GM21381 (cell line): ENCODE results near the gene PKP4.

ENCODE experiments used
- ATAC-seq: cut with Tn5 transposase; IDR thresholded peaks from one replicate; pipeline ENCODE4 v1.9.1; 2021; ENCODE audit warnings: mild to moderate bottlenecking, moderate library complexity; ENCODE audit not compliant: unreplicated experiment

Gene PKP4

DNA sequence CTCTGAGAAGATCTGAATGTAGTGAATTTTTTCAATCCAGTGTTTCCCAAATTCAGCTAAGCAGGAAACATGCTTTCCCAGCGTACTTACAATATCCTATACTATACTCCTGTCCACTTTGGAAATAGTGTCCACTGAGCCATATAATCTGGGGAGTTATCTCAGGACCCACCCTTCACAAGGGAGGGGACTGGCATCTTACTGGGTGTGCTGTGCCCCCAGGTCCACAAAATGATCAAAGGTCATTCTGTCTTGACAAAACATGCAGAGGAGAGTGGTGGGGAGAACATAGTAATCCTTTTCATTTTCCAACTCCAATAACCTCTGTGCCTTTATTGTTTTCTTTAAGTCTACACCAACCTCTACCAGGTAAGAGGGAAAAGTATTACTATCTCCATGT, 258.6 kb downstream of the PKP4 start:
- ATAC-seq, result no peak

DNA sequence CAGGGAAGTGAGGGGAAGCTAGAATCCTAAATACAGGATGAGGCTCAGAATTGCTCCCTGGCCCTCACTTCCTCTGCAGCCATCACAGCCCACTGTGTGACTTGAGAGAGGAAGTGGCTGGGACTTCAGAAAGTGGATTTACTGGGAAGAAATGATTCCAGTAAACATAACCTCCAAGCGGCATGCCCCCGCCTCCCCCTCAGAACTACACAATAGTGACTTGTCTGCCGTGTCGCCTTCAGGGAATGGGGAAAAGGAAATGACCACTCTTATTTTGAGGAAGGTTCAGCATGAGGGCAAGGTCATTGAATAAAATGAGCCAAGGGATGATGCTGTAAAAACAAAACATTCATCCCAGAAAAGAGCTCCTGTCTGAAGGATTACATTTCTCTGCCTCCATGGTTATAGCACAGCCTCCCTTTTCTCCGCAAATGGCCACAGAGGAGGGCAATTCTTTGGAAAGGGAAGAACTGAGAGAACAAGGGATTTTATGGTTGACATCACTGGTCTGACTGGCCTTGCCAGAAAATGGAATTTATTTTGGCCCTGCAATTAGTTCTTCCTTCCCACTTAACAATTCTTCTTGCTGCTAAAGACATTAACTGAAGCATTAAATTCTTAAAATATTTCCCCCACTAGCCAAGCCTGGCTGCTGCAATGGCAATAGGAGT, 259.5 kb downstream of the PKP4 start:
- no peak for ATAC-seq

DNA sequence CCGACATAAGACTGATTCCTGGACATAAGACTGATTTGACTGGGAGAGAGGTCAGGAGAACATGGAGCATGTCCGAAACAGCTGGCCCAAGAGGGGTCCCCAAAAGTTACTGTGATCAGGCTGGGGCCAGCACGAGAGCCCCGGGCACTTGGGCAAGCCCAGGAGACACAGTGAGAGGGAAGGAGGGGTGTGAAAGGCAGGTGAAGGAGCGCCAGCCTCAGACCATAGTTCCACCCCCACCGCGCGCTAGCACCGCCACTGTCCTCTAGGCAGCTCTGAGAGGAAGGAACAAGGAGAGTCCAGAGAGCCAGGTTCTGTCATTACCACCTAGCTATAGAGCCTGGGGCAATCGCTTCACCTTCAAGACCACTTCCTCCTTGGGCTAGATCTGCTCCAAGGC, 260.2 kb downstream of the PKP4 start:
- no peak for ATAC-seq

- no peak for ATAC-seq
These were observed 260.8 kb downstream of the PKP4 start for GRCh38 chr2:158717366-158718195.

GRCh38 chr2:158718196-158718585, 261.4 kb downstream of the PKP4 start:
- no peak for ATAC-seq

GRCh38 chr2:158718851-158719250, 262.1 kb downstream of the PKP4 start:
- no peak for ATAC-seq

- no peak for ATAC-seq
These were observed 262.7 kb downstream of the PKP4 start for GRCh38 chr2:158719403-158719802.

DNA sequence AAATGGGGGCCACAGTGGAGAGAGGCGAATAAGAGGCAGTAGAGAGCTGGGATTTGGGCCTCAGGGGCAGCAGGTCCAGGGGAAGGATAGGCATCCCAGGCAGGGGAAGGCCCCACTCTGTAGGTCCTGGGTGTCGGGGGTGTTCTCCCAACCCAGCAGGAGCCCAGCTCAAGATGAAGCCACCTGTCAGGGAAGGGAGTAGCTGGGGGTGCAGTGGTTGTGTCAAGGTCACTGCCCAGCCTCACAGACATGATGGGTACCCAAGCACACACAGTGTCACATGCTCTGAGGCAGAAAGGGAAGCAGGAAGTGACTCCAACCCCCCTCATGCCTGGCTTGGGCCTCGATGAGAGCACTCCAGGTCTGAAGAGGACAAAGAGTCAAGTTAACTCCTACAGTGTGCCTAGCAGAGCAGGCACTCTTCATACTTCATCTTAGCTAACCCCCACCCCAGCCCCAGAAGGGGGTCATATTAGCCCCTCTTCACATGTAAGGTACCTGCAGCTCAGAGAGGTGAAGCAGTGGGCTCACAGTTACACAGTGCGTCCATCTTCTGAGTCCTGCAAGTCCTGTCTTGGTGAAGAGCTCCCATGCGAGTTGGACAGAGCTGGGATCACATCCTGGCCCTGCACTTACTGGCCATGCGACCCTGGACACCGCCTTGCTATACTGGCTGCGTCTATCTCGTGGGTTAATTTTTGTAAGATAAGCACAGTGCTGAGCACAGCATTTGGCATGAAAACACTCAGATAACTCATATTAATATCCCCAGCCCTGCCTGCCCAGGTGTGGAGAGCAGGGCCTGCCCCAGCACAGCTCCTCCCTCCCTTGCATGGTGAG, 265.7 kb downstream of the PKP4 start:
- ATAC-seq, result no peak

DNA sequence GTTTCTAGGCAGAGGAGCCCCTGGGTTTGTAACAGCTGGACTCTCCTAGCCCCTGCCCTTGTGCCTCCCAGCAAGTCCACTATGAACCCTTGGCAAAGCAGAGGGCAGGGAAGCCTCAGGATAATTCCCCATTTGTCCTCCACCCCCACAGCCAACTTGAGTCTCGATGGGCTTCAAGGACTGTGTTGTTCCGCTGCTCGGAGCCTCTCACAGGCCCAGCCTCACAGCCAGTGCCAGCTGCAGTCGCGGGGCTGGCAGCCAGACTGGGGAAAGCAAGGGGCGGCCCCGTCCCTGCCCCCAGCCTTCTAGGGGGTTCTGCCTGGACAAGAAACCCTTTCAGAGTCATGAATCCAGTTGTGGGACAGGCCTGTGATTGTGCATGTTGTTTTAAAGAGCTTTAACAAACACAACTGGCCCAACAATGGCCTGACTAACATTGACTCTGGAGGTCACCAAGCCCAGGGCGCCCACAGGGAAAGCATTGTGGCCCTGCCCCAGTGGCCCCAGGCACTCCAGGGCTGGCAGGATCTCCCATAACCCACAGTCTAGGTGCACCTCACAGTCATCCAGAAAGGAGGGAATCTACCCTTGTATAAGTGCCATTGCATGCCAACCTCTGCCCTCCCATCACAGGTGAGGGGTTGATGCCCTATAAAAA, 266.6 kb downstream of the PKP4 start:
- ATAC-seq, result no peak

- no peak for ATAC-seq
These were observed 267.4 kb downstream of the PKP4 start for GRCh38 chr2:158723921-158724802.

GRCh38 chr2:158724803-158725381, 268.1 kb downstream of the PKP4 start:
- ATAC-seq, result no peak

- no peak for ATAC-seq
These were observed 268.7 kb downstream of the PKP4 start for GRCh38 chr2:158725441-158725891.

DNA sequence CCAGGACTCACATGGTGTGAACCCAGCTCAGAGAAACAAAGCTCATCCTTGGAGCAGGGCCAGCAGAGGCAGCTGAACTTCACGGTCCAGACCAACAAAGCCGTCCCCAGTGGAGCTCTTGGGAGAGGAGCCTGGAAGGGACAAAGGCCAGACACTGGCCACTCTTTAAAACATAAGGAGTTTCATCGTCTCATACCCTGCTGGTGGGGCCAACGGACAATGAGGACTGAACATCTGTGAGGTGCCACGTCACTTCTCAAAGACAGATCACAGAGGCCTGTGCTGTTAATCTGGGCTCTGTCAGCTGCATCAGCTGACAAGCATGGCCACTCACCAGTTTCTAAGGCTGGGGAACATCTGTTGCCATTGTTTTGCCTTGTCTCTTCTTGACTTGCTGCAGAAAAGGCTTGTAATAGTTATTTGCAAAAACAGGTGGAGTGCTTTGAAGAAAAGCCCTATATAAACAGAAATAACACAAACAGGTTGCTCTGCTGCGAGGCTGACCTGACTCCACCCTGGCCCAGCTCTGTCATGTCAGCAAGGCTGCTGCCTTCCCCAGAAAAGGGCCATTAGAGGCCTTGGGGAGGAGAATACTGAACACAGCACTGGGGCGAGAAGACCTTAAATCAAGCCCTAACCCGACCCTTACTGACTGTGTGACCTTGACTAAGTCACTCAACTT, 270.3 kb downstream of the PKP4 start:
- no peak for ATAC-seq

- no peak for ATAC-seq
These were observed 271.7 kb downstream of the PKP4 start for GRCh38 chr2:158728422-158728821.

DNA sequence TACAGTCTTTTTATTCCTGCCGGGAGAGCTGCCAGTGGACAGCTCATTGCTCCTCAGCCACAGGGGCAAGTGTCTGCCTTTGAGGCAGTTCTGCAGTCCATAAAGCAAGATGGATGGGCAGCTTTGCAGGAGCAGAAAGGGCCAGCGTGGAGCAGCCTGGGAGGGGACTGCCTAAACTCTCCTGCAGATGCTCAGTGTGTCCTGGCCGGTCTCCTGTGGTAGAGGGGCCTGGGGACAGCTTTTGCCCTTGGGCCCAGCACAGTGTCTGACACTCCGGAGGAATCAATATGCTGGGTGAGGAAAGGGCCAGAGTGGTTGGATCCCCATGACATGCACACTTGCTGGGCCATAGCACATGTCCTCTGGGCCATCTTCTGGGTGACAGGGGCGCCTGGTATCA, 272.7 kb downstream of the PKP4 start:
- ATAC-seq, result no peak

- no peak for ATAC-seq
These were observed 273.3 kb downstream of the PKP4 start for GRCh38 chr2:158729873-158730620.

DNA sequence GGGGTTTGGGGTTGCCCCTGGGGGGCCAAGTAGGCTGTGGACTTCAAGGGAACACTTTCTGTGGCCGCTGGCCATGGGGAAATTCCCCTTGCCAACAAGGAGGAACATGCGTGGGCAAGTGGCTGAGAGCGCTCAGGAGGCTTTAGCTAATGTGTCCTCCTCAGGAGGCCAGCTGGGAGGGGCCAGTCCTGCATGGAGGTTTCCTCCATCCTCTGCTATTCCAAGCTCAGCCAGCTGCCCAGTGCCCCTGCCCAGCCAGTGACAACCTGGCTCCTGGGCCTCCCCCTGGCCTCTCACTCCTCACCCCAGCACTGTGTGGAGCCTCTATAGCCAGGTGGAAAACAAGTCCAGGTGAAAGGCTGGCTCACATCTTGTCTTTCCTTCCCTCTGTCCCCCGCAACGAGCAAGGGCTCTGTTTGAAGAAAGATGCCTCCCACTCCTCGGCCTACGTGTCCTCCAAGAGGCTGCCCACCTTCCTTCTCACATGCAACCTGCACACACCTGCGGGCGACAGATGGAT, 273.9 kb downstream of the PKP4 start:
- no peak for ATAC-seq

DNA sequence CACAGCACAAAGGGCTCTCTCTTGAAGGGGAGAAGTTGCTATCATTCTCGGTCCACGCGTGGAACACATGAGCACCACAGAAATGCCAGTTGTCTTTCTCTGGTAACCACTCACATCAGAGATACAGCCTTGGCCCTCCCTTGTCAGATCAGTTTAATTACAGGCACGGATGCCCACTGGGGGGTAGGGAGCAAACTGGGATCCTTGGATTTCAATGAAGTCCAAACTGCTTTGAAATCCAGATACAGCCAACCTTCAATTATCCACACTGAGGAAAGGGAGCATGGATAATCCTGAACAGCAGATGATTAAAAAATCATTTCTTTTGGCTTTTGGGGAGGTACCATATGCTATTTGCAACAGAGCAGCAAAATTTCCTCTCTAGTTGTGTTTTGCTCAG, 274.6 kb downstream of the PKP4 start:
- no peak for ATAC-seq
